ENCODE measurements around the gene PDZD4. TPM values are rescaled to one million over a fixed set of nuclear protein-coding genes. Genes with fewer than 3 reads are reported as not detected.
A peak's percentile ranks its signal among the peaks of the same experiment; 100 is the strongest.

The PDZD4 gene
- total and polyA plus RNA-seq, 5 donors from 2014 or later: 4.9 TPM; not detected in 4

DNA sequence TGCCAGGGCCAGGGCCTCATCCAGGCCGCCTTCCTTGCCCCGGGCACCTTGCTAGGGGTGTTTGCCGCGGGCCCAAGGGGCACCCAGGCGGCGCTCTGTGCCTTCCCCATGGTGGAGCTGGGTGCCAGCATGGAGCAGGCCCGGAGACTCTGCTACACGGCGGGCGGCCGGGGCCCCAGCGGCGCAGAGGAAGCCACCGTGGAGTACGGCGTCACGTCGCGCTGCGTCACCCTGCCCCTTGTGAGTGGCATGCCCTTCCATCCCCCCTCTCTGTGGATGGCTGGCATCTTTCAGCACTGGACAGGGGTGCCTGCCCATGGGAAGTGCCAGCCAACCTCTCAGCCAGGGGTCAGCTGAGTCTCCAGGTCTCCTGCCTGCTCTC, 62.7 kb downstream of the PDZD4 start:
- no peak for ATAC-seq (ENCODE audit: low read depth in 2 of 2)
- no peaks in the 10 kb centered on the region for H3K4me1 ChIP-seq (ENCODE audit: control insufficient read depth, insufficient read depth, low read length, poor library complexity, severe bottlenecking)
- Mint-ChIP-seq H3K9me3 (no peaks in the 10 kb centered on the region), H3K4me3 (no peak overlapping the region), H3K4me1 (peaks cover 0 to 4% (median 0%) of the 10 kb centered on the region in 4 donors), H3K27me3 (no peaks in the 10 kb centered on the region), H3K27ac (no peak overlapping the region), H3K36me3 (no peaks in the 10 kb centered on the region)
- H3K27ac ChIP-seq (ENCODE audit: insufficient read depth, low read length, poor library complexity, severe bottlenecking): no peak overlapping the region
- DNase-seq: no peak
- H3K4me3 ChIP-seq (ENCODE audit: low read depth, low read length): no peak overlapping the region
- no peaks in the 10 kb centered on the region for H3K36me3 ChIP-seq (ENCODE audit: control insufficient read depth, insufficient read depth, low read length)
- no peaks in the 10 kb centered on the region for H3K27me3 ChIP-seq (ENCODE audit: control insufficient read depth, insufficient read depth, low read length)
- no peaks in the 10 kb centered on the region for H3K9me3 ChIP-seq (ENCODE audit: control insufficient read depth in 2 of 2, low read length in 2 of 2)

DNA sequence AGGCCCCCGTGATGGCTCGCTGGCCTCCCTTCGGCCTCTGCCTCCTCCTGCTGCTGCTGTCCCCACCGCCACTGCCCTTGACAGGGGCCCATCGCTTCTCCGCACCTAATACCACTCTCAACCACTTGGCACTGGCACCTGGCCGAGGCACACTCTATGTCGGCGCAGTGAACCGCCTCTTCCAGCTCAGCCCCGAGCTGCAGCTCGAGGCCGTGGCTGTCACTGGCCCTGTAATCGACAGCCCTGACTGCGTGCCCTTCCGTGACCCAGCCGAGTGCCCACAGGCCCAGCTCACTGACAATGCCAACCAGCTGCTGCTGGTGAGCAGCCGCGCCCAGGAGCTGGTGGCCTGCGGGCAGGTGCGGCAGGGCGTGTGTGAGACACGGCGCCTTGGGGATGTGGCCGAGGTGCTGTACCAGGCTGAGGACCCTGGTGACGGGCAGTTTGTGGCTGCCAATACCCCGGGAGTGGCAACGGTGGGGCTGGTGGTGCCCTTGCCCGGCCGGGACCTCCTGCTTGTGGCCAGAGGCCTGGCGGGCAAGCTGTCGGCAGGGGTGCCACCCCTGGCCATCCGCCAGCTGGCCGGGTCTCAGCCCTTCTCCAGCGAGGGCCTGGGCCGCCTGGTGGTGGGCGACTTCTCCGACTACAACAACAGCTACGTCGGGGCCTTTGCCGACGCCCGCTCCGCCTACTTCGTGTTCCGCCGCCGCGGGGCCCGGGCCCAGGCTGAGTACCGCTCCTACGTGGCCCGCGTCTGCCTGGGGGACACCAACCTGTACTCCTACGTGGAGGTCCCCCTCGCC, 63.3 kb downstream of the PDZD4 start:
- Histone ChIP-seq H3K9me3 (ENCODE audit: control insufficient read depth in 2 of 2, low read length in 2 of 2) (no peaks in the 10 kb centered on the region), H3K27me3 (ENCODE audit: control insufficient read depth, insufficient read depth, low read length) (no peaks in the 10 kb centered on the region), H3K27ac (ENCODE audit: insufficient read depth, low read length, poor library complexity, severe bottlenecking) (no peak overlapping the region), H3K4me1 (ENCODE audit: control insufficient read depth, insufficient read depth, low read length, poor library complexity, severe bottlenecking) (no peaks in the 10 kb centered on the region), H3K36me3 (ENCODE audit: control insufficient read depth, insufficient read depth, low read length) (no peaks in the 10 kb centered on the region), H3K4me3 (ENCODE audit: low read depth, low read length) (no peak overlapping the region)
- no peak overlapping the region for H3K27ac Mint-ChIP-seq
- DNase-seq: no peak
- no peaks in the 10 kb centered on the region for H3K9me3 Mint-ChIP-seq
- no peak for ATAC-seq (ENCODE audit: low read depth in 2 of 2)
- no peak overlapping the region for H3K4me3 Mint-ChIP-seq
- H3K36me3 Mint-ChIP-seq: no peaks in the 10 kb centered on the region
- H3K27me3 Mint-ChIP-seq: no peaks in the 10 kb centered on the region
- H3K4me1 Mint-ChIP-seq: peaks cover 0 to 4% (median 0%) of the 10 kb centered on the region in 4 donors

DNA sequence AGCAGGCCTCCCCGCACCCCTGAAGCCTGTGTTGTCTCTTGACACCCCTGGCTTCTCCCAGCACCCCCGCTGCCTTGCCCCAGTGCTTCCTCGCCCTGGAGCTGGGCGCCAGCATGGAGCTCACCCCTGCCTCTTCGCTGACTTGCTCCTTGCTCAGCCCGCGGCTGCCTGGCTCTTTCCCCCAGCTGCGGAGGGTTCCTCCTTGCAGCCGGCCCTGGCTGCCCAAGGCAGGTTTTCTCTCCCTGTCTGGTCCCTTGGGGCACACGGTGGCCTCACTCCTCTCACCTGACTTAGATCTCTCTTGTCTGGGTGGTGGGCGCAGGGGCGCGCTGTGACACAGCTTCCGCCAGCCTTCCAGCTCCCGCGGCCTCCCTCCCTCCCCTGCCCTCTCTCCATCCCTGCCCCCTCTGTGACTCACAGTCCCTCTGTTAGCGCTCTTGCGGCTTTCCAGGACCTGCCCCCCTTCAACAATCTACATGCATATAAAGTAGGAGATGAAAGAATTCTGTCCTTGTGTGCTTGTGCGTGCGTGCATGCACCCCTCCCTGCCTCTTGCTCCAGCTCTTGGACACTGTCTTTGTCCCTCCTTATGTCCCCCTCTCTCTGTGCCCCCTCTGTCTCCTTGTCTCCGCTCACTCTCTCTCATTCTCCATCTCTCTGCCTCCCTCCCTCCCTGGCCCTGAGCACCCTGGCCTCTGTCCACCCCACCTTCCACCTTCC, 64.1 kb downstream of the PDZD4 start:
- Histone ChIP-seq H3K27ac (ENCODE audit: insufficient read depth, low read length, poor library complexity, severe bottlenecking) (no peak overlapping the region), H3K4me3 (ENCODE audit: low read depth, low read length) (no peak overlapping the region), H3K4me1 (ENCODE audit: control insufficient read depth, insufficient read depth, low read length, poor library complexity, severe bottlenecking) (no peaks in the 10 kb centered on the region), H3K9me3 (ENCODE audit: control insufficient read depth in 2 of 2, low read length in 2 of 2) (no peaks in the 10 kb centered on the region), H3K27me3 (ENCODE audit: control insufficient read depth, insufficient read depth, low read length) (no peaks in the 10 kb centered on the region), H3K36me3 (ENCODE audit: control insufficient read depth, insufficient read depth, low read length) (no peaks in the 10 kb centered on the region)
- Mint-ChIP-seq H3K27ac (no peak overlapping the region), H3K4me1 (peaks cover 0 to 4% (median 0%) of the 10 kb centered on the region in 4 donors), H3K9me3 (no peaks in the 10 kb centered on the region), H3K4me3 (peak overlapping the region in 1 of 4 donors; percentile 15), H3K27me3 (no peaks in the 10 kb centered on the region), H3K36me3 (no peaks in the 10 kb centered on the region)
- DNase-seq (no peak), ATAC-seq (ENCODE audit: low read depth in 2 of 2) (no peak)

DNA sequence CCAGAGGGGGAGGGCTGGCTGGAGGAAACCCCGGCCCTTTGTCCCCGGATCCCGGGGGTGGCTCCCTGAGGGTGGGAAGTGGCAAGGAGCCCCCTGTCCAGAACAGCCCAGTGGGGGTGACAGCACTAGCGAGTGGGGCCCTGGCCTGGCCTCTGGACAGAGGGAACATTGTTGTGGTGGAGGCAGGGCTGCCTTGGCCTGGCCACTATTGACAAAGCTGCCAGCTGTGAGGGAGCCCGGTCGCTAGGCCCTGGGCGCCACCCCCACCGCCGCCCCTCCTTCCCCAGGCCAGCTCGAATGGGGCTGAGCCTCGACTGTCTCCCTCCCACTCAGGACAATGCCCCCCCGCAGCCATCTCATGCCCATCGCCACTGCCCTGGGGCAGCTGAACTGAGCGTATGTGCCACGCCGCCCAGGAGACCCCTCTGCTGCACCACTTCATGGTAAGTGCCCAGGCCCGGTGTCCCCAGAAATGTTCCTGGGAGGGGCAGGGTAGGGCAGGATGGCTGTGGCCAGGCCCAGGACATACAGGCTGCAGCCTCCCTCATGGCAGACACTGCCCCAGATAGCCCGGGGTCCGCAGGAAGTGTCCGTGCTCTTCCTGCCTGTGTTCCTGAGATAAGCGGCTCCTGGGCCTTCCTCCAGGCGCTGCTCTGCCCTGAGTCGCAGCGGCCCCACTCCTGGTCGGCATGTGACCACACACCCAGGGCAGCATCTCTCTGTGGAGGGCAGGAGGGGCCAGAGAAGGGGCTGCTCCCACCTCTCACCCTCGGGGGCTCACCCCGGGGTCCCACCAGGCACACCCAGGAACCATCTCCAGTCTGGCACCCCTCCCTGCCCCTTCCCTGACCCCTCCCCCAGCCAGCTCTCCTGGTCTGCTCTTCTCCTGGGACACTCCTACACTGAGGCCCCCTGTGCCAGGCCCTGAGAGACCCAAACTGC, 64.9 kb downstream of the PDZD4 start:
- no peaks in the 10 kb centered on the region for H3K27me3 ChIP-seq (ENCODE audit: control insufficient read depth, insufficient read depth, low read length)
- H3K36me3 ChIP-seq (ENCODE audit: control insufficient read depth, insufficient read depth, low read length): no peaks in the 10 kb centered on the region
- no peaks in the 10 kb centered on the region for H3K27me3 Mint-ChIP-seq
- no peak overlapping the region for H3K27ac ChIP-seq (ENCODE audit: insufficient read depth, low read length, poor library complexity, severe bottlenecking)
- H3K9me3 ChIP-seq (ENCODE audit: control insufficient read depth in 2 of 2, low read length in 2 of 2): no peaks in the 10 kb centered on the region
- no peak overlapping the region for H3K27ac Mint-ChIP-seq
- no peak overlapping the region for H3K4me3 Mint-ChIP-seq
- no peak overlapping the region for H3K4me3 ChIP-seq (ENCODE audit: low read depth, low read length)
- H3K36me3 Mint-ChIP-seq: no peaks in the 10 kb centered on the region
- H3K9me3 Mint-ChIP-seq: no peaks in the 10 kb centered on the region
- H3K4me1 ChIP-seq (ENCODE audit: control insufficient read depth, insufficient read depth, low read length, poor library complexity, severe bottlenecking): no peaks in the 10 kb centered on the region
- DNase-seq: no peak
- ATAC-seq (ENCODE audit: low read depth in 2 of 2): no peak
- peaks cover 0 to 4% (median 0%) of the 10 kb centered on the region in 4 donors for H3K4me1 Mint-ChIP-seq

DNA sequence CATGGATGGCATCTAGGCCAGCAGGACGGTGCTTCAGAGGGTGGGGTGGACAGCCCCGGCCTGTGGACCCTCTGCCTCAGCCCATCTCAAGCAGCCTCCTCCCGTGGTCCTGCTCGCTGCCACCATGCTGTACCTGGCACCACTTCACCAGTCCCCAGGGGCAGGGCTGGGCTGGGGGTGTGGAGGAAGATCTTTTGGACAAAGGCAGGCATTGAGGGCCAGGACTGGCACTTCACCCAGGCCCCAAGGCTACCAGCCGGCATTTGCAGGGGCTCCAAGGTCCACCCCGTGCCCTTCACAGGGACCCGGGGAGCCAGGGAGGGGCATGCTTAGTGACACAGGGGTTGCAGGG, 65.6 kb downstream of the PDZD4 start:
- no peak for ATAC-seq (ENCODE audit: low read depth in 2 of 2)
- Mint-ChIP-seq H3K27me3 (no peaks in the 10 kb centered on the region), H3K9me3 (no peaks in the 10 kb centered on the region), H3K4me1 (peaks cover 0 to 4% (median 0%) of the 10 kb centered on the region in 4 donors), H3K27ac (no peak overlapping the region), H3K4me3 (no peak overlapping the region), H3K36me3 (no peaks in the 10 kb centered on the region)
- Histone ChIP-seq H3K9me3 (ENCODE audit: control insufficient read depth in 2 of 2, low read length in 2 of 2) (no peaks in the 10 kb centered on the region), H3K4me1 (ENCODE audit: control insufficient read depth, insufficient read depth, low read length, poor library complexity, severe bottlenecking) (no peaks in the 10 kb centered on the region), H3K36me3 (ENCODE audit: control insufficient read depth, insufficient read depth, low read length) (no peaks in the 10 kb centered on the region), H3K27ac (ENCODE audit: insufficient read depth, low read length, poor library complexity, severe bottlenecking) (no peak overlapping the region), H3K27me3 (ENCODE audit: control insufficient read depth, insufficient read depth, low read length) (no peaks in the 10 kb centered on the region), H3K4me3 (ENCODE audit: low read depth, low read length) (no peak overlapping the region)
- no peak for DNase-seq

DNA sequence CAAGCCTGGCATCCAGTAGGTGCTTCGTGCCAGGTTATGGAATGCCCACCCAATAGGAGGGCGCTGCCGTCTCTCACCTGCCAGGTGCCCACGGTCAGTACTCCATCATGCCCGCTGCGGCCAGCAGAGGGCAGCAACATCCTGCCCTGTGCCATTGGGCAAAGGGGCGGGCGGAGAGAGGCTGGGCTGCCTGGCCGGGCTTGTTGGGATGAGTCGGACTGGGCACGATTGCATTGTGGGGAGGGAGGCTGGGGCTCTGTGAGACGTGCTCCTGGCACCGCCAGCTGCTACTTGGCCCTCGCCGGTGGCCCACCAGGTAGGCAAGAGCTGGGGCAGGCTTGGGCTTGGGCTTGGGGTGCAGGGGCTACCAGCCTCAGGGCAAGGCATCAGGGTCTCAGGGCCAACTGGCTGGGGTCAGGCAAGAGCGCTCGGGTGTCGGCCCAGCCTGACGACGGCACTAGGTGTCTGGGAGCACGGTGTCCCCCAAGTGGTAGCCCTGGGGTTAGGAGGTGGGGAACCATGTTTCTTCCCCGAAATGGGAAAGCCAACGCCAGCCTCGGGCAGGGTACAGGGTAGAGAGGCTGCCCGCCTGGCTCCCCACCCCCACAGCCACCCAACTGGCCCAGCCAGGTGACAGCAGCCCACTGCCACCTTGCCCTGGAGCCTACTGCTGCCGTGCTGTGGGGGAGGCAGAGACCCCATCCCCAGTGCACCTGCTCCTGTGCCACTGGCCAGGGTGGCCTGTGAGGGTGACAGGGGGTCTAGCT, 66.2 kb downstream of the PDZD4 start, which contains the start of gene PLXNB3:
TSS of gene PLXNB3 (plus strand) at position 261 of the 767 bp plus-strand sequence. CDS start 1,287 bp downstream, outside the sequence.
- H3K4me3 Mint-ChIP-seq: peak within 1 kb of the TSS in 1 of 4 donors; percentile 13

More for the DNA sequence above, 66.2 kb downstream of the PDZD4 start, which contains the start of gene PLXNB3:
- H3K4me3 ChIP-seq (ENCODE audit: low read depth, low read length): no peak within 1 kb of the TSS
- H3K36me3 Mint-ChIP-seq: no peaks in the 10 kb centered on the region
- H3K4me1 ChIP-seq (ENCODE audit: control insufficient read depth, insufficient read depth, low read length, poor library complexity, severe bottlenecking): no peaks in the 10 kb centered on the region
- no peaks in the 10 kb centered on the region for H3K9me3 ChIP-seq (ENCODE audit: control insufficient read depth in 2 of 2, low read length in 2 of 2)
- H3K9me3 Mint-ChIP-seq: no peaks in the 10 kb centered on the region
- H3K27me3 ChIP-seq (ENCODE audit: control insufficient read depth, insufficient read depth, low read length): no peaks in the 10 kb centered on the region
- H3K36me3 ChIP-seq (ENCODE audit: control insufficient read depth, insufficient read depth, low read length): no peaks in the 10 kb centered on the region
- peak; percentile 77 to 85 for ATAC-seq (ENCODE audit: low read depth in 2 of 2)
- no peak within 1 kb of the TSS for H3K27ac ChIP-seq (ENCODE audit: insufficient read depth, low read length, poor library complexity, severe bottlenecking)
- no peaks in the 10 kb centered on the region for H3K27me3 Mint-ChIP-seq
- H3K27ac Mint-ChIP-seq: no peak within 1 kb of the TSS
- peaks cover 0 to 4% (median 0%) of the 10 kb centered on the region in 4 donors for H3K4me1 Mint-ChIP-seq
- peak; percentile 64 to 71 (median 67) for DNase-seq
